ENCODE measurements around the gene PICK1. TPM values are rescaled to one million over a fixed set of nuclear protein-coding genes. Genes with fewer than 3 reads are reported as not detected.
"Not testable (repeated sequence)": the region's sequence is repeated elsewhere in the genome, so short reads cannot be mapped to it uniquely, and the experiment has no call there.

Gene PICK1
- total RNA-seq, 1 donor from 2014 or later = 22.9 TPM

GRCh38 chr22:38114484-38115398 is 57.5 kb downstream of the PICK1 start:
- DNase-seq (ENCODE audit: low read depth) = peak; percentile 42
- Histone ChIP-seq H3K4me2 (ENCODE audit: low read length) (no peak overlapping the region), H3K27me3 (ENCODE audit: insufficient read depth, low read length) (no peaks in the 10 kb centered on the region), H3K79me2 (ENCODE audit: insufficient read depth, low read length) (no peaks in the 10 kb centered on the region), H3K9me3 (ENCODE audit: insufficient read depth, low read depth, low read length) (no peaks in the 10 kb centered on the region), H4K20me1 (ENCODE audit: insufficient read depth, low read length) (no peaks in the 10 kb centered on the region), H3K9ac (ENCODE audit: low read length) (no peak overlapping the region), H3K4me3 (ENCODE audit: insufficient read depth, low read depth, low read length) (no peak overlapping the region), H2AFZ (ENCODE audit: low read depth, low read length) (no peak overlapping the region), H3K36me3 (ENCODE audit: insufficient read depth, low read length) (no peaks in the 10 kb centered on the region), H3K4me1 (ENCODE audit: insufficient read depth, low read length) (no peaks in the 10 kb centered on the region), H3K27ac (ENCODE audit: low read depth, low read length) (no peak overlapping the region)
- Mint-ChIP-seq H3K27ac (ENCODE audit: unreplicated experiment) (no peak overlapping the region), H3K4me3 (ENCODE audit: unreplicated experiment) (no peak overlapping the region), H3K27me3 (ENCODE audit: low read depth, unreplicated experiment) (peaks cover 13% of the 10 kb centered on the region), H3K36me3 (ENCODE audit: low read depth, unreplicated experiment) (peaks cover 3% of the 10 kb centered on the region), H3K4me1 (ENCODE audit: low read depth, unreplicated experiment) (no peaks in the 10 kb centered on the region), H3K9me3 (ENCODE audit: unreplicated experiment) (no peaks in the 10 kb centered on the region)
- TF ChIP-seq EZH2 (IDR thresholded peaks at IDR 0.05; ENCODE audit: insufficient read depth, low read length) (no peak), CTCF (IDR thresholded peaks at IDR 0.05; ENCODE audit: insufficient read depth, low read depth, low read length) (peak; percentile 77)
- FAIRE-seq = no peak

GRCh38 chr22:38115423-38116205 is 58.4 kb downstream of the PICK1 start:
- Histone ChIP-seq H2AFZ (ENCODE audit: low read depth, low read length) (no peak overlapping the region), H3K4me1 (ENCODE audit: insufficient read depth, low read length) (no peaks in the 10 kb centered on the region), H3K4me3 (ENCODE audit: insufficient read depth, low read depth, low read length) (no peak overlapping the region), H3K27me3 (ENCODE audit: insufficient read depth, low read length) (no peaks in the 10 kb centered on the region), H3K79me2 (ENCODE audit: insufficient read depth, low read length) (no peaks in the 10 kb centered on the region), H3K9ac (ENCODE audit: low read length) (no peak overlapping the region), H3K4me2 (ENCODE audit: low read length) (no peak overlapping the region), H3K27ac (ENCODE audit: low read depth, low read length) (no peak overlapping the region), H3K36me3 (ENCODE audit: insufficient read depth, low read length) (no peaks in the 10 kb centered on the region), H3K9me3 (ENCODE audit: insufficient read depth, low read depth, low read length) (no peaks in the 10 kb centered on the region), H4K20me1 (ENCODE audit: insufficient read depth, low read length) (no peaks in the 10 kb centered on the region)
- Mint-ChIP-seq H3K27ac (ENCODE audit: unreplicated experiment) (no peak overlapping the region), H3K27me3 (ENCODE audit: low read depth, unreplicated experiment) (peaks cover 13% of the 10 kb centered on the region), H3K36me3 (ENCODE audit: low read depth, unreplicated experiment) (peaks cover 3% of the 10 kb centered on the region), H3K4me1 (ENCODE audit: low read depth, unreplicated experiment) (no peaks in the 10 kb centered on the region), H3K9me3 (ENCODE audit: unreplicated experiment) (no peaks in the 10 kb centered on the region), H3K4me3 (ENCODE audit: unreplicated experiment) (no peak overlapping the region)
- FAIRE-seq (no peak), DNase-seq (ENCODE audit: low read depth) (no peak)
- TF ChIP-seq EZH2 (IDR thresholded peaks at IDR 0.05; ENCODE audit: insufficient read depth, low read length) (no peak), CTCF (IDR thresholded peaks at IDR 0.05; ENCODE audit: insufficient read depth, low read depth, low read length) (no peak)

GRCh38 chr22:38117556-38117955 is 60.4 kb downstream of the PICK1 start:
- H3K36me3 ChIP-seq (ENCODE audit: insufficient read depth, low read length); H3K4me1 ChIP-seq (ENCODE audit: insufficient read depth, low read length); H3K9me3 ChIP-seq (ENCODE audit: insufficient read depth, low read depth, low read length); DNase-seq (ENCODE audit: low read depth); H3K4me2 ChIP-seq (ENCODE audit: low read length); H3K4me3 Mint-ChIP-seq (ENCODE audit: unreplicated experiment); H3K27me3 ChIP-seq (ENCODE audit: insufficient read depth, low read length); H3K36me3 Mint-ChIP-seq (ENCODE audit: low read depth, unreplicated experiment); H3K79me2 ChIP-seq (ENCODE audit: insufficient read depth, low read length); H2AFZ ChIP-seq (ENCODE audit: low read depth, low read length); H3K9ac ChIP-seq (ENCODE audit: low read length); H3K9me3 Mint-ChIP-seq (ENCODE audit: unreplicated experiment); FAIRE-seq; H3K4me1 Mint-ChIP-seq (ENCODE audit: low read depth, unreplicated experiment); H4K20me1 ChIP-seq (ENCODE audit: insufficient read depth, low read length); H3K27ac ChIP-seq (ENCODE audit: low read depth, low read length); H3K4me3 ChIP-seq (ENCODE audit: insufficient read depth, low read depth, low read length); H3K27ac Mint-ChIP-seq (ENCODE audit: unreplicated experiment): not testable (repeated sequence)
- peaks cover 16% of the 10 kb centered on the region for H3K27me3 Mint-ChIP-seq (ENCODE audit: low read depth, unreplicated experiment)

All from astrocyte (in vitro differentiated cells and primary cell).